Fibroblast of lung (primary cell): ENCODE data around the gene FAM240B. TPM values are rescaled to one million over a fixed set of nuclear protein-coding genes. Genes with fewer than 3 reads are reported as not detected.

Experiments
- DNase-seq, 2 donors: peaks; one replicate each; pipeline versions ENCODE4 v3.0.0 to v3.0.0-alpha.2; 2010; ENCODE audit warnings: low read depth in 2 of 2
- H2AFZ ChIP-seq: 2 replicates; pipeline ENCODE4 v1.5.1; 2012; ENCODE audit warnings: low read length, control low read depth, inconsistent platforms
- H3K27ac ChIP-seq: 2 replicates; pipeline ENCODE4 v1.5.1; 2011; ENCODE audit warnings: low read length, control low read depth; ENCODE audit not compliant: insufficient read depth
- H3K27me3 ChIP-seq: 2 replicates; pipeline ENCODE4 v1.5.1; 2011; ENCODE audit warnings: mild to moderate bottlenecking, low read length; ENCODE audit not compliant: control insufficient read depth, insufficient read depth
- H3K36me3 ChIP-seq: 2 replicates; pipeline ENCODE4 v1.5.1; 2011; ENCODE audit warnings: low read length; ENCODE audit not compliant: control insufficient read depth, insufficient read depth
- H3K4me1 ChIP-seq: 2 replicates; pipeline ENCODE4 v1.5.1; 2011; ENCODE audit warnings: low read length; ENCODE audit not compliant: control insufficient read depth, insufficient read depth; ENCODE audit errors: extremely low read depth
- H3K4me2 ChIP-seq: 2 replicates; pipeline ENCODE4 v1.5.1; 2011; ENCODE audit warnings: low read length, control low read depth; ENCODE audit not compliant: insufficient read depth; ENCODE audit errors: extremely low read depth
- H3K4me3 ChIP-seq, 4 experiments: fragments of 200-600 bp in 1 of 4; sonication (generic) in 1 of 4; replicated peaks in 1 of 4; 2 replicates each; pipeline ENCODE4 v1.5.1; 2011 to 2016; ENCODE audit warnings: low read length in 4 of 4, low read depth in 3 of 4, mild to moderate bottlenecking in 3 of 4, control low read depth in 2 of 4, inconsistent platforms in 1 of 4, mixed read lengths in 1 of 4; ENCODE audit not compliant: insufficient read depth in 1 of 4; ENCODE audit errors: control extremely low read depth in 1 of 4
- H3K79me2 ChIP-seq: 2 replicates; pipeline ENCODE4 v1.5.1; 2012; ENCODE audit warnings: mild to moderate bottlenecking, low read length, inconsistent platforms; ENCODE audit not compliant: control insufficient read depth, insufficient read depth
- H3K9ac ChIP-seq: 2 replicates; pipeline ENCODE4 v1.5.1; 2011; ENCODE audit warnings: mild to moderate bottlenecking, low read length, control low read depth; ENCODE audit not compliant: insufficient read depth
- H3K9me3 ChIP-seq: 2 replicates; pipeline ENCODE4 v1.5.1; 2012; ENCODE audit warnings: low read depth, low read length; ENCODE audit not compliant: control insufficient read depth, insufficient read depth
- H4K20me1 ChIP-seq: 2 replicates; pipeline ENCODE4 v1.5.1; 2011; ENCODE audit warnings: low read length; ENCODE audit not compliant: control insufficient read depth, insufficient read depth; ENCODE audit errors: extremely low read depth
- EZH2 ChIP-seq: IDR thresholded peaks from 2 replicates; pipeline ENCODE4 v1.5.1; 2012; ENCODE audit warnings: low read length, control low read depth, mild to moderate bottlenecking; ENCODE audit errors: missing control alignments
- polyA plus RNA-seq, 2 donors: library from polyadenylated mRNA; depleted of rRNA in 1 of 2; stranded (reverse) in 1 of 2; unstranded in 1 of 2; fragments of >200 nt; gene quantifications; 2 replicates each; pipeline ENCODE4 v1.2.1, GENCODE V29; 2011 to 2012; ENCODE audit warnings: missing spikeins in 1 of 2
- total RNA-seq: library from RNA; depleted of rRNA; stranded (reverse); fragments of >200 nt; gene quantifications from 2 replicates; pipeline ENCODE4 v1.2.1, GENCODE V29; 2014
- TF ChIP-seq, protein P1 (sequence below), 2 donors: IDR thresholded peaks in 1 of 2; conservative IDR thresholded peaks in 1 of 2; 1 replicate in 1 of 2; 2 replicates in 1 of 2; pipeline ENCODE4 v1.5.1; 2011 to 2012; ENCODE audit warnings: low read length in 2 of 2, control low read depth in 1 of 2, inconsistent platforms in 1 of 2, low read depth in 1 of 2, mild to moderate bottlenecking in 1 of 2

FAM240B gene
- total and polyA plus RNA-seq, 2 donors (not counting 1 experiment from before 2014, with no cell fraction given): not detected

GRCh38 chr9:38747941-38748340 is 28.0 kb upstream of the FAM240B start:
- Histone ChIP-seq H3K9me3 (no peaks in the 10 kb centered on the region), H3K4me1 (no peaks in the 10 kb centered on the region)

GRCh38 chr9:38747067-38747466 is 27.1 kb upstream of the FAM240B start:
- H3K9me3 ChIP-seq: no peaks in the 10 kb centered on the region
- no peak overlapping the region for H3K4me2 ChIP-seq
- DNase-seq: no peak
- H3K4me3 ChIP-seq: no peak overlapping the region
- H3K4me1 ChIP-seq: no peaks in the 10 kb centered on the region
- H3K27me3 ChIP-seq: no peaks in the 10 kb centered on the region
- H2AFZ ChIP-seq: no peak overlapping the region
- TF ChIP-seq, protein P1, sequence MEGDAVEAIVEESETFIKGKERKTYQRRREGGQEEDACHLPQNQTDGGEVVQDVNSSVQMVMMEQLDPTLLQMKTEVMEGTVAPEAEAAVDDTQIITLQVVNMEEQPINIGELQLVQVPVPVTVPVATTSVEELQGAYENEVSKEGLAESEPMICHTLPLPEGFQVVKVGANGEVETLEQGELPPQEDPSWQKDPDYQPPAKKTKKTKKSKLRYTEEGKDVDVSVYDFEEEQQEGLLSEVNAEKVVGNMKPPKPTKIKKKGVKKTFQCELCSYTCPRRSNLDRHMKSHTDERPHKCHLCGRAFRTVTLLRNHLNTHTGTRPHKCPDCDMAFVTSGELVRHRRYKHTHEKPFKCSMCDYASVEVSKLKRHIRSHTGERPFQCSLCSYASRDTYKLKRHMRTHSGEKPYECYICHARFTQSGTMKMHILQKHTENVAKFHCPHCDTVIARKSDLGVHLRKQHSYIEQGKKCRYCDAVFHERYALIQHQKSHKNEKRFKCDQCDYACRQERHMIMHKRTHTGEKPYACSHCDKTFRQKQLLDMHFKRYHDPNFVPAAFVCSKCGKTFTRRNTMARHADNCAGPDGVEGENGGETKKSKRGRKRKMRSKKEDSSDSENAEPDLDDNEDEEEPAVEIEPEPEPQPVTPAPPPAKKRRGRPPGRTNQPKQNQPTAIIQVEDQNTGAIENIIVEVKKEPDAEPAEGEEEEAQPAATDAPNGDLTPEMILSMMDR (conservative IDR thresholded peaks at IDR 0.05 in 1 of 2, IDR thresholded peaks at IDR 0.05 in 1 of 2; ENCODE audit: low read depth in 1 of 2, low read length in 2 of 2): no peak
- no peak for TF ChIP-seq EZH2
- no peak overlapping the region for H3K9ac ChIP-seq
- no peaks in the 10 kb centered on the region for H4K20me1 ChIP-seq
- H3K27ac ChIP-seq: no peak overlapping the region
- no peaks in the 10 kb centered on the region for H3K36me3 ChIP-seq
- no peaks in the 10 kb centered on the region for H3K79me2 ChIP-seq

More at GRCh38 chr9:38747941-38748340, 28.0 kb upstream of the FAM240B start:
- H3K36me3 ChIP-seq: no peaks in the 10 kb centered on the region
- H2AFZ ChIP-seq: no peak overlapping the region
- H3K4me3 ChIP-seq: no peak overlapping the region
- H3K4me2 ChIP-seq: no peak overlapping the region
- H4K20me1 ChIP-seq: no peaks in the 10 kb centered on the region
- no peak for TF ChIP-seq EZH2
- TF ChIP-seq, protein P1 (conservative IDR thresholded peaks at IDR 0.05 in 1 of 2, IDR thresholded peaks at IDR 0.05 in 1 of 2; ENCODE audit: low read depth in 1 of 2, low read length in 2 of 2): no peak
- no peak overlapping the region for H3K27ac ChIP-seq
- no peak for DNase-seq
- no peak overlapping the region for H3K9ac ChIP-seq
- H3K27me3 ChIP-seq: no peaks in the 10 kb centered on the region
- no peaks in the 10 kb centered on the region for H3K79me2 ChIP-seq

DNA sequence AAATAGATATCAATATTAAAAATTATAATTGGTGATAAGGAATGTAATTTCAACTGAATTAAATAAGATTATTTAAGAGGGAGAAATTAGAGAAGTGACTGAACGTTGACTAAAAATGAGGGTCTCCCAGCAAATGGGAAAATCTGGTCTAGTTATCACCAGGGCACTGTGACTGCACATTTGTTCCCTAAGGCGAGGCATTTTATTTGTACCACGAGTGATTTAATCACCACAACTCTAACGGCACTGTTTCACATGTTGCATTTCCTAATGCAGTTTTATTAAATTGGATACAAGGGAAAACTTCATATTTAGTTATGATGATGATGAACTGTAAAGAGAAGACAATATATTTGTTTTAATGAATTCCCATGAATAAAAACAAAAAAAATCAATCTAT is 26.4 kb upstream of the FAM240B start:
- no peak overlapping the region for H2AFZ ChIP-seq
- H3K9me3 ChIP-seq: no peaks in the 10 kb centered on the region
- no peak overlapping the region for H3K4me3 ChIP-seq
- H3K27me3 ChIP-seq: no peaks in the 10 kb centered on the region
- no peak overlapping the region for H3K4me2 ChIP-seq
- no peaks in the 10 kb centered on the region for H3K79me2 ChIP-seq
- no peaks in the 10 kb centered on the region for H4K20me1 ChIP-seq
- no peaks in the 10 kb centered on the region for H3K4me1 ChIP-seq
- no peak overlapping the region for H3K27ac ChIP-seq
- no peak for DNase-seq
- no peak overlapping the region for H3K9ac ChIP-seq
- no peak for TF ChIP-seq EZH2
- TF ChIP-seq, protein P1 (conservative IDR thresholded peaks at IDR 0.05 in 1 of 2, IDR thresholded peaks at IDR 0.05 in 1 of 2; ENCODE audit: low read depth in 1 of 2, low read length in 2 of 2): no peak
- H3K36me3 ChIP-seq: no peaks in the 10 kb centered on the region
